ENCODE results near the gene FAM111A.

The FAM111A gene

GRCh38 chr11:59181746-59182456, 39.2 kb downstream of the FAM111A start:
- no peak for FAIRE-seq

- no peak for FAIRE-seq
These were observed 39.9 kb downstream of the FAM111A start for GRCh38 chr11:59182457-59183151.

DNA sequence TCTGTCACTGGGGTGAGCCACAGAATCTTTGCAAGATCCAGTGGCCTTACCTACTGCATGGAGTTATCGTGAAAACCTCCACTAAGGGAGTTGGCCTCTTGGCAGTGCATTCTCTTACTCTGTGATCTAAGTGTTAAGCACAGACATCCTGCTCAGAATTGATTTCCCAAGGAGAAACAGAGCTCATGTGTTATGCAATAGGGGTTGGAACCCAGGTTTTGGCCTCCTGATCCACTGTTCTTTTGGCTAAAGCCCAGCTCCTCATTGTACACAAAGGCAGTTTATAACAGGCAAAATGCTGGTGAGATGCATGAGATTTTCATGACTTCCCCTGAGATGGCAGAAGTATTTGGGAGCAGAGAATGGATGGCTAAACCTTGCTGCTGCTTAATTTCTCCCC, 41.1 kb downstream of the FAM111A start:
- FAIRE-seq, result no peak

DNA sequence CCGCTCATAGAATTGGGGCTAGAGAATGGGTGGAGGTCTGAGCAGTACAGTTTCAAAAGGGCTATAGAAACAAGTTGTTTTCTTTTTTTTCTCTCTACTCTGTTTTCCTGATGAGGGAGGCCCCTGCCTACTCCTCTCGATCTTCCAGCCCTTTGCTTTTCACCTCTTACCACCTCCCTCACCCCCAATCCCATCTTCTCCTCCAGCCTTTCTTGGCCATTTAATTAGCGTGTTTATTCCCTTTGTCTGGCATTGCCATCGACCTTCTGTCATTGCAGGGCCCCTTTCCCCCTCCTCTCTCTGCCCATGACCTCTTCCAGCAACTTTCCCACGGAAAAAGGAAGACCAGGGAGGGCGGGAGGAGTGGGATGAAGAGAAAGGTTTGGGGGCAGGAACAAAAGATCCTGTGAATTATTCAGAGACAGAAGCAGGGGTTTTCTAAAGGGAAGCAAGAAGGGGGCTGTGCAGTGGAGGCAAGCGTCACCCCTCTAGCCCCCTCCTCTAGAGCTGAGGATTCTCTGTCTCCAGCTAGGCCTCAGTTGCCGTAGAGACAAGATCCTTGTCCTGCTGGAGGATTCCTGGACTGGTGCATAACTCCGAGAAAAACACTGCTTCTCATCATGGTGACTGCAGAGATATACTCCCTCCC, 42.2 kb downstream of the FAM111A start:
- FAIRE-seq, result no peak

- FAIRE-seq, result no peak
These were observed 42.8 kb downstream of the FAM111A start for GRCh38 chr11:59185386-59185945.

DNA sequence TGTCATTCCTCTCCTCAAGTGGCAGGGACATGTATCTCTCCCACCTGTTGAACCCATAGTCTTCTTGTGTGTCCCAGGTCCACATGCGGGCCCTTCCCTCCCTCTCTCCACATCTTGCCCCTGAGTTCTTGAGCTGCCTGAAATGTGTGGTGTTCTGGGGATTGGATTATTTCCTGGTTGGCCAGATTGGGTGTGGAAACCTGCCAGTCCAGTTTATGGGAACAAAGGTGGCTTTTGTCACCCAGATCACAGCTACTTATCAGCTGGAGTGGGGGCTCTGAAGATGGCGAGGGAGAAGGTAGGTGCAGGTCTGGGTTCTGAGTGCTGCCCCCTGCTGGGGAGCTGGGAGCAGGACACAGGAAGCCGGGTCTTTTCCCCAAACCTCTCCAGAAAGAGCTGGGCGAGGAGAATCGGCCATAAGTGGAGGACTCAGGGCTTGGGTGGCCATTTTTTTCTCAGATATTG, 43.5 kb downstream of the FAM111A start:
- FAIRE-seq, result no peak

DNA sequence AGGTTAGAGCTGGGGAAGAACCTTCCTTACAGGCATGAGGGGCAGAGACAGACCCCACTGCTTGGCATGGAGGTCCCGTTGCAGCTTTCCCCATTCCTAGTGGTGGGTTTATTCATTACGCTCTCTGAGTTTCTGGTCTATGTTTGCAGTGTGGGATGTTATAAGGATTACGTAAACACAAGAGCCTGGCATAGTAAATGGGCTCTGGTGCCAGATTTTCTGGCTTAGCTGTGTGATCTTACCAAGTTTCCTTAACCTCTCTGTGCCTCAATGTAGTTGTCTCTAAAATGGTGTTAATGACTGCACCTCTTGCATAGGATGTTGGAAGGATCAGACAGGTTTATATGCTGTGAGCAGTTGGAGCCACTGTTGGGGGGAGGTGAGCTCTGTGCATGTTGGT, 44.4 kb downstream of the FAM111A start:
- no peak for FAIRE-seq

DNA sequence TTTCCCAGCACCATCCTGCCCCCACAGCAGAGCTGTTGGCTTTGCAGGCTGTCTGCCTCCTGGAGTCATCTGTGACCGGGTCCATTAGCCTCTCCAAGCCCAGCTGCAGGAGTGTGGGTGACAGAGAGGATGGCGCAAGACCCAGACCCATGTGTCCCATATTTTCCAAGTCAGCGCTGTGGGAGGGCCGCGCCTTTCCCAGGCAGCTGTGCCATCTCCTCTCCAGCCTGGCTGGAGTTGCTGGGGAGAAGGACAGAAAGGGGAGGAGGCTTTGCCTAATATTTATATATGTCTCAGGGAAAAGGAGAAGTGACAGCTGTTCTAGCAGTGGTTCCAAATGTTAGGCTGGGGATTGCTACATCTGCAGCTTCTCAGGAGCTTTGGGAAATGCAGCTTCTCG, 44.9 kb downstream of the FAM111A start:
- FAIRE-seq, result no peak

DNA sequence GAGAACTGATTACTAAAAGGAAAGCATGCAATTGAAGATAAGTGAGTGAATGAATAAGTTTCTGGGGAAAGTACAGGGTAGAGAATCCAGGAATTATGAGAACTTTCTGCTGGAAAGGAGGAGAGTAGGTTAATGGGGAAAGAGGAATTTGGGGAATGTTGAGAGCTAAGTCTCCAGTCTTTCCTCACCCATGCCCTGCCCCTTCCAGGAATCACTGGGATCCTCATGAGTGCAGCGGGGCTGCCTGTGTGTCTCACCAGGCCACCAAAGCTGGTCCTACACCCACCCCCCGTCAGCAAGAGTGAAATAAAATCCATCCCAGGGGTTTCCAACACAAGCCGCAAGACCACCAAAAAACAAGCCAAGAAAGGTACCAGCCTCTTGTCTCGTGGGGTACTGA, 46.3 kb downstream of the FAM111A start:
- FAIRE-seq, result no peak

- no peak for FAIRE-seq
These were observed 47.3 kb downstream of the FAM111A start for GRCh38 chr11:59189986-59190385.

DNA sequence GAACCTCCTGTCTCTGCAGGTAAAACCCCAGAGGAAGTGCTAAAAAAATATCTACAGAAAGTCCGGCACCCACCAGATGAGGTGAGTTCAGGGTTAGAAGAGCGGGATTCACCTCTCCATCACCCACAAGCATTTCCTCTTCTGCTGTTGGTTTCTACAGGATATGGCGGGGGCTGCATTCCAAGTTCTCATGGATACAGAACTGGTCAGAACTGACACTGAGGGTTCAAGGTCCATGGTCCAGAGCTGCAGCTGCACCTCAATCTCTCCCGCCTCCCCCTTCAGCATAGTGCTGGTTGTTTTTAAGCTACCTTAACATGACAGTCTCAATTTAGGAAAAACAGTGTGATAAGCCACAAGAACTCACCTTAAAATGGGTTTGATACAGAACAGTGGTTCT, 48.4 kb downstream of the FAM111A start:
- FAIRE-seq, result no peak

GRCh38 chr11:59191890-59192289, 49.2 kb downstream of the FAM111A start:
- no peak for FAIRE-seq

- no peak for FAIRE-seq
These were observed 49.9 kb downstream of the FAM111A start for GRCh38 chr11:59192446-59193020.

GRCh38 chr11:59193587-59194130, 51.0 kb downstream of the FAM111A start:
- FAIRE-seq, result no peak

GRCh38 chr11:59195586-59195985, 52.9 kb downstream of the FAM111A start:
- FAIRE-seq, result no peak

DNA sequence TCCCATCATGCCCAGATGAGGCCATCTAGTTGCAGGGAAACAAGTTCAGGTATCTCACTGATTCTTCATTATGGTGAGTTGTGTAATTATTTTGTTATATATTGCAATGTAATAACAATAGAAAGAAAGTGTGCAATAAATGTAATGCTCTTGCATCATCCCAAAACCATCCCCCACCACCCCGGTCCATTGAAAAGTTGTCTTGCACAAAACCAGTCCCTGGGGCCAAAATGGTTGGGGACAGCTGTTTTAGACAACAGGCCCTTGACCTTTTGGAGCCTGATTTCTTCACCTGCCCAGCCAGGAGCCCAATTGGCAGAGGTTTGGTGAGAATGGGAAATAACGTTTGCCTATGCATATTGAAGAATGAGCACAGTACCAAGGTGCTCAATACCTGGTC, 54.1 kb downstream of the FAM111A start:
- FAIRE-seq, result no peak

- FAIRE-seq, result no peak
These were observed 55.3 kb downstream of the FAM111A start for GRCh38 chr11:59197991-59198390.

DNA sequence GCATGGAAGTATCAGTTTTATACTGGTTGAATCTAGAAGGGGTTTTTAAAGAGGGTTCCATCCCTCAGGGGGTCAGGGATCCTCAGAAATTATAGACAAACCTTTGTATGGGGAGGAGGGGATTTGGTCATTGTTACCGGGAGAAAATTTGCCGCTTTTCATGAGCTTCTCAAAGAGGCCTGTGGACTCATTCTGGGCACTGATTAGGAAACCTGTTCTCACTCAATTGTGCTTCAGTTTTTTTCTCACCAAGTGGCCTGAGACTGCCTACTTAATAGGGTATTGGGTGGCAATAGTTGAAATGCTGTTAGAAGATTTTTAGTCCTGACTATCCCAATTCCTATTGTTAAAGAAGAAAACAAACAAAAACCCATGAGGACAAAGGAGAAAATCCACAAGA, 56.1 kb downstream of the FAM111A start:
- FAIRE-seq, result no peak

- no peak for FAIRE-seq
These were observed 57.1 kb downstream of the FAM111A start for GRCh38 chr11:59199546-59200422.

GRCh38 chr11:59200423-59200746, 57.7 kb downstream of the FAM111A start:
- no peak for FAIRE-seq

DNA sequence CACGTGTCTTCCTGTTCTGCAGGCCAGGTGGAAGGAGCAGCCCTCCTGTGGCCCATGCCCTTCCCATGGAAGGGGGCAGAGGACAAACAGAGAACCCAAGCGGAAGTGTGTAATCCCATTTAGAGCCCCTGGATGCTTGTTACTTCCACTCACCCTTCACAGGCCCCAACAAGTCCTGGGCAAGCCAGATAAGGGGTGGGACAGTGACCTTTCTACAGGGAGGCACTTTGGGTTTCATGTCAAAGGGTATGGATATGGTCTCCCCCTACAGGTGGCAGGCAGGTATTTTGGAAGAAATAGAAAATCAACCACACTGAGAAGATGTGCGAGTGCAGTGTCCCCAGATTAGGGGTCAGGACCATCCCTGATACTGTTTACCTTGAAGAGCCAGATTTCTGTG, 58.7 kb downstream of the FAM111A start:
- no peak for FAIRE-seq
